NT2/D1 (cell line): ENCODE data around the gene ITPR2.

Source experiments
- SUZ12 ChIP-seq: IDR thresholded peaks from 2 replicates; pipeline ENCODE4 v1.6.1; 2011; ENCODE audit not compliant: insufficient read length, insufficient read depth; ENCODE audit errors: extremely low read depth
- YY1 ChIP-seq: IDR thresholded peaks from 2 replicates; pipeline ENCODE4 v1.6.1; 2011; ENCODE audit not compliant: insufficient read length, insufficient read depth
- ZNF274 ChIP-seq: IDR thresholded peaks from 2 replicates; pipeline ENCODE4 v1.6.1; 2011; ENCODE audit warnings: mild to moderate bottlenecking, low read depth, low read length

GRCh38 chr12:26689281-26689841 lies 143.6 kb downstream of the ITPR2 start:
- TF ChIP-seq SUZ12, result no peak
- no peak for TF ChIP-seq ZNF274
- no peak for TF ChIP-seq YY1
